ENCODE results near the gene NAV2.

The NAV2 gene

GRCh38 chr11:19742588-19743292 lies 30.1 kb downstream of the NAV2 start:
- DNase-seq (ENCODE audit: extremely low read depth in 1 of 2, low read depth in 1 of 2) = peak in 1 of 2 donors; percentile 37

GRCh38 chr11:19743622-19744021 lies 31.0 kb downstream of the NAV2 start:
- no peak for DNase-seq (ENCODE audit: extremely low read depth in 1 of 2, low read depth in 1 of 2)

GRCh38 chr11:19744130-19744529 lies 31.5 kb downstream of the NAV2 start:
- no peak for DNase-seq (ENCODE audit: extremely low read depth in 1 of 2, low read depth in 1 of 2)

- DNase-seq (ENCODE audit: extremely low read depth in 1 of 2, low read depth in 1 of 2) = no peak
These were observed 33.4 kb downstream of the NAV2 start for GRCh38 chr11:19746086-19746485.

GRCh38 chr11:19747634-19748033 lies 35.0 kb downstream of the NAV2 start:
- DNase-seq (ENCODE audit: extremely low read depth in 1 of 2, low read depth in 1 of 2) = no peak

GRCh38 chr11:19751055-19751454 lies 38.4 kb downstream of the NAV2 start:
- no peak for DNase-seq (ENCODE audit: extremely low read depth in 1 of 2, low read depth in 1 of 2)

- DNase-seq (ENCODE audit: extremely low read depth in 1 of 2, low read depth in 1 of 2) = no peak
These were observed 40.9 kb downstream of the NAV2 start for GRCh38 chr11:19753451-19754106.

- DNase-seq (ENCODE audit: extremely low read depth in 1 of 2, low read depth in 1 of 2) = no peak
These were observed 44.2 kb downstream of the NAV2 start for GRCh38 chr11:19756675-19757475.

- DNase-seq (ENCODE audit: extremely low read depth in 1 of 2, low read depth in 1 of 2) = no peak
These were observed 46.8 kb downstream of the NAV2 start for GRCh38 chr11:19759389-19759788.

- no peak for DNase-seq (ENCODE audit: extremely low read depth in 1 of 2, low read depth in 1 of 2)
These were observed 49.6 kb downstream of the NAV2 start for GRCh38 chr11:19762266-19762665.

- no peak for DNase-seq (ENCODE audit: extremely low read depth in 1 of 2, low read depth in 1 of 2)
These were observed 50.7 kb downstream of the NAV2 start for GRCh38 chr11:19763330-19763729.

GRCh38 chr11:19766206-19766605 lies 53.6 kb downstream of the NAV2 start:
- DNase-seq (ENCODE audit: extremely low read depth in 1 of 2, low read depth in 1 of 2) = no peak

- no peak for DNase-seq (ENCODE audit: extremely low read depth in 1 of 2, low read depth in 1 of 2)
These were observed 54.2 kb downstream of the NAV2 start for GRCh38 chr11:19766810-19767209.

- DNase-seq (ENCODE audit: extremely low read depth in 1 of 2, low read depth in 1 of 2) = no peak
These were observed 55.1 kb downstream of the NAV2 start for GRCh38 chr11:19767627-19768151.

GRCh38 chr11:19768197-19768596 lies 55.6 kb downstream of the NAV2 start:
- no peak for DNase-seq (ENCODE audit: extremely low read depth in 1 of 2, low read depth in 1 of 2)

GRCh38 chr11:19768815-19769214 lies 56.2 kb downstream of the NAV2 start:
- no peak for DNase-seq (ENCODE audit: extremely low read depth in 1 of 2, low read depth in 1 of 2)

GRCh38 chr11:19769820-19770219 lies 57.2 kb downstream of the NAV2 start:
- no peak for DNase-seq (ENCODE audit: extremely low read depth in 1 of 2, low read depth in 1 of 2)

- no peak for DNase-seq (ENCODE audit: extremely low read depth in 1 of 2, low read depth in 1 of 2)
These were observed 57.6 kb downstream of the NAV2 start for GRCh38 chr11:19770277-19770676.

GRCh38 chr11:19771463-19771862 lies 58.8 kb downstream of the NAV2 start:
- no peak for DNase-seq (ENCODE audit: extremely low read depth in 1 of 2, low read depth in 1 of 2)

- no peak for DNase-seq (ENCODE audit: extremely low read depth in 1 of 2, low read depth in 1 of 2)
These were observed 59.8 kb downstream of the NAV2 start for GRCh38 chr11:19772480-19772879.

GRCh38 chr11:19774329-19774728 lies 61.7 kb downstream of the NAV2 start:
- no peak for DNase-seq (ENCODE audit: extremely low read depth in 1 of 2, low read depth in 1 of 2)

All from stimulated activated CD8-positive, alpha-beta memory T cell treated with anti-CD3 and anti-CD28 coated beads, Interleukin-7, amount 100 ng/mL, for 48 hours (primary cell).